ENCODE measurements around the gene ADAM20. TPM values are rescaled to one million over a fixed set of nuclear protein-coding genes. Genes with fewer than 3 reads are reported as not detected.

Gene ADAM20
- total RNA-seq, 1 donor from 2014 or later: 1.2 TPM

DNA sequence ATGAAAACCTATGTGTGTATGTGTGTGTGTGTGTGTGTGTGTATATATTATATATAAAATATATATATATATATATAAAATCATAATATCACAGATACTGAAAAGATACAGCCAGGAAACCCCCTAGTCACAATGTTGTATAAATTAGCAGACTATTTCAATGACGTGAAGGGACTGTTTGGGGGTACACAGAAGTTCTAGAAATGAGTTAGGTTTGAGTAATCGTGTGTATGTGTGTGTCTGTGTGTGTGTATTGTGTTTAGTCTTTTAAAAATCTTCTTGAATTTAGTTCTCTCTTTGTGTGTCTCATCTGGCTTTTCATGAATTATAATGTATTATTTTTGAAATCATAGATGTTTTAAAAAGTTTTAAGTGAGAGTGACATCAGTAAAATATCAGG is 61.0 kb downstream of the ADAM20 start:
- DNase-seq (ENCODE audit: low spot score): no peak
- no peak for TF ChIP-seq CTCF (IDR thresholded peaks at IDR 0.05; ENCODE audit: unreplicated experiment)
- no peak overlapping the region for H3K4me3 Mint-ChIP-seq (ENCODE audit: unreplicated experiment)
- no peak overlapping the region for H3K27ac Mint-ChIP-seq (ENCODE audit: unreplicated experiment)
- H3K27me3 Mint-ChIP-seq (ENCODE audit: unreplicated experiment): no peaks in the 10 kb centered on the region
- H3K9me3 Mint-ChIP-seq (ENCODE audit: unreplicated experiment): peaks cover 6% of the 10 kb centered on the region
- peaks cover 19% of the 10 kb centered on the region for H3K36me3 Mint-ChIP-seq (ENCODE audit: low read depth, unreplicated experiment)
- no peaks in the 10 kb centered on the region for H3K4me1 Mint-ChIP-seq (ENCODE audit: unreplicated experiment)

Other genes starting within 250 kb of the ADAM20 start
- gene COX16, start 175.3 kb downstream of the ADAM20 start, total RNA-seq (ENCODE audit: unreplicated experiment): 42.3 TPM
- 24.2 TPM for gene SYNJ2BP, start 117.9 kb downstream of the ADAM20 start, total RNA-seq (ENCODE audit: unreplicated experiment)
- not detected for gene ADAM21, start 82.8 kb downstream of the ADAM20 start, total RNA-seq (ENCODE audit: unreplicated experiment)
- 48.4 TPM for gene MED6, start 65.7 kb upstream of the ADAM20 start, total RNA-seq (ENCODE audit: unreplicated experiment)
- 16.9 TPM for gene TTC9, start 106.9 kb upstream of the ADAM20 start, total RNA-seq (ENCODE audit: unreplicated experiment)